GM13977 (cell line): ENCODE data around the gene FAM89B.
A peak's percentile ranks its signal among the peaks of the same experiment; 100 is the strongest.

Experiments used
- DNase-seq: peaks from one replicate; pipeline ENCODE4 v3.0.0; 2012; ENCODE audit warnings: low spot score
- in situ Hi-C: fragments of 300-500 bp; cut with MboI; formaldehyde crosslinking; loops from one replicate; pipeline ENCODE4 v1.12.0; 2022; ENCODE audit warnings: low sequenced_read_pairs, low pct_unique_long_range_greater_than_20kb, mixed read lengths, inconsistent platforms; ENCODE audit not compliant: unreplicated experiment
- TF ChIP-seq, protein P1 (sequence below): IDR thresholded peaks from 2 replicates; pipeline ENCODE4 v1.5.1; 2012; ENCODE audit warnings: mild to moderate bottlenecking, control low read depth; ENCODE audit not compliant: insufficient read depth; ENCODE audit errors: extremely low read depth, missing control alignments

Gene FAM89B

DNA sequence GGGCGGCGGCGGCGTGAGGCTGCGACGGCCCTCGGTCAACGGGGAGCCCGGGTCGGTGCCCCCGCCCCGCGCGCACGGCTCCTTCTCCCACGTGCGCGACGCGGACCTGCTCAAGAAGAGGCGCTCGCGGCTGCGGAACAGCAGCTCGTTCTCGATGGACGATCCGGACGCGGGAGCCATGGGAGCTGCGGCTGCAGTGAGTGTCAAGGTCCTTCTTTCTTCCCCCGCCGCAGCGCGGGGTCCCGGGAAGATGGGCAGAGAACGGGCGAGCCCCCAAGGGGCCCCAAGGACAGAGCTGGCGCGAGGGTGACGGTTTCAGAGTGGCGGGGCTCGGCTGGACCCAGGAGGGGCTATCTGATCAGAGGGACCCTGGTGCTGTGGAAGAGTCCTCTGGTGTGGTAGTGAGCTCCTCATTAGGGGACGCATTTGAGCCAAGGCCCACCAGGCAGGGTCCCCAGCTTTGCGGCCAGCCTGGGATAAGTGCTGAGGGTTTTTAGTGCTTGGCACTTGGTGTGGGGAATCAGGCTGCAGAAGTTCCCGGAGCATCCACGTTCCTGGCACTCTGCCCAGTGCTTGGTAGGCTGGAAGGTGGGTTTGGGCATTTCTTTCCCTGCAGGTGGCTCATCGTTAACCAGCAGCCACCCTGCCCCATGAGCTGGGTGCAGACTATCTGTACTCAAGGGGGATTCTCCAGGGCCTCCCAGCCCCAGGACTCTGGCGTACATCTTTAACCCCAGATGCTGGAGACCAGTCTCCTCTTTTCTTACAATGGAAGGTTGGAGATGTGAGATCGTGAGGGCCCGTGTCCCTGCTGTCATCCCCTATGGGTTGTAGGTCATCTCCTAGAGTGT, 13.3 kb downstream of the FAM89B start:
- TF ChIP-seq, protein P1, sequence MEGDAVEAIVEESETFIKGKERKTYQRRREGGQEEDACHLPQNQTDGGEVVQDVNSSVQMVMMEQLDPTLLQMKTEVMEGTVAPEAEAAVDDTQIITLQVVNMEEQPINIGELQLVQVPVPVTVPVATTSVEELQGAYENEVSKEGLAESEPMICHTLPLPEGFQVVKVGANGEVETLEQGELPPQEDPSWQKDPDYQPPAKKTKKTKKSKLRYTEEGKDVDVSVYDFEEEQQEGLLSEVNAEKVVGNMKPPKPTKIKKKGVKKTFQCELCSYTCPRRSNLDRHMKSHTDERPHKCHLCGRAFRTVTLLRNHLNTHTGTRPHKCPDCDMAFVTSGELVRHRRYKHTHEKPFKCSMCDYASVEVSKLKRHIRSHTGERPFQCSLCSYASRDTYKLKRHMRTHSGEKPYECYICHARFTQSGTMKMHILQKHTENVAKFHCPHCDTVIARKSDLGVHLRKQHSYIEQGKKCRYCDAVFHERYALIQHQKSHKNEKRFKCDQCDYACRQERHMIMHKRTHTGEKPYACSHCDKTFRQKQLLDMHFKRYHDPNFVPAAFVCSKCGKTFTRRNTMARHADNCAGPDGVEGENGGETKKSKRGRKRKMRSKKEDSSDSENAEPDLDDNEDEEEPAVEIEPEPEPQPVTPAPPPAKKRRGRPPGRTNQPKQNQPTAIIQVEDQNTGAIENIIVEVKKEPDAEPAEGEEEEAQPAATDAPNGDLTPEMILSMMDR, result no peak
- in situ Hi-C loops, result no loop called here
- no peak for DNase-seq

DNA sequence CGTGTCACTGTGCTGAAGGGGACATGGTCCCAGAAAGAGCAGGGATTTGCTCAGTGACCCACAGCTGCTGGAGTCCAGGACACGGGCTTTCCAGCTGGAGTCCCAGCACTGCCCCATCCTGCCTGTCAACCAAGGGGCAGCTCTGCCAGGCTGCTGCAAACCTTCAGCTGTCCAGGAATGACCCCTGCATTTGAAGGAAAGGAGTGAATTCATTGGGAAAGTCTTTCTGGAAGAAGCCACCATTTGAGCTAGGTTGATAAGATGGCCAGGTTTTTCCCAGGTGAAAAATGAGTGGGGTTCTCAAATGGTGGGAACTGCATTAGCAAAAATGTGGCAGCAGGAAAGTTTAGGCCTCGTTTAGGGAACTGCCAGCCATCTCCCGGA, 13.9 kb downstream of the FAM89B start:
- in situ Hi-C loops, result no loop called here
- TF ChIP-seq, protein P1, result no peak
- DNase-seq, result no peak

DNA sequence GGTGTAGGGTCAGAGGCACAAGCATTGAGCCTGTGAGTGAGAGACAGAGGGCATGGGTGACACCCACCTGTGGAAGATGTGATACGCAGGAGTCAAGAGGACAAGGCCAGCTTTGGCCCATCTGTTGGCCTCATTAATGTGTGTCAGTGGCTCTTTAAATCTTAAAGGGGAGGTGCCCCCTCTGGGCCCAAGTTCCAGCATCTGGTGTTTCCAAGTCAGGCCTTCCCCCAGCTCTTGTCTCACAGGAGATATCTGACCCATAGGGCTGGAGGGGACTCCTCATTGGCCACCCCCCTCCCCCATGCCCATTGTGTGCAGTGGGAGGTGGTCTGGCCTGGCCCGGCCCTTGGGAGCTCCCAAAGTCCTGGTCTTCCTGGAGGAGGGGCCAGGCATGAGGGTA, 14.3 kb downstream of the FAM89B start:
- no peak for DNase-seq
- TF ChIP-seq, protein P1, result no peak
- in situ Hi-C loops, result no loop called here

DNA sequence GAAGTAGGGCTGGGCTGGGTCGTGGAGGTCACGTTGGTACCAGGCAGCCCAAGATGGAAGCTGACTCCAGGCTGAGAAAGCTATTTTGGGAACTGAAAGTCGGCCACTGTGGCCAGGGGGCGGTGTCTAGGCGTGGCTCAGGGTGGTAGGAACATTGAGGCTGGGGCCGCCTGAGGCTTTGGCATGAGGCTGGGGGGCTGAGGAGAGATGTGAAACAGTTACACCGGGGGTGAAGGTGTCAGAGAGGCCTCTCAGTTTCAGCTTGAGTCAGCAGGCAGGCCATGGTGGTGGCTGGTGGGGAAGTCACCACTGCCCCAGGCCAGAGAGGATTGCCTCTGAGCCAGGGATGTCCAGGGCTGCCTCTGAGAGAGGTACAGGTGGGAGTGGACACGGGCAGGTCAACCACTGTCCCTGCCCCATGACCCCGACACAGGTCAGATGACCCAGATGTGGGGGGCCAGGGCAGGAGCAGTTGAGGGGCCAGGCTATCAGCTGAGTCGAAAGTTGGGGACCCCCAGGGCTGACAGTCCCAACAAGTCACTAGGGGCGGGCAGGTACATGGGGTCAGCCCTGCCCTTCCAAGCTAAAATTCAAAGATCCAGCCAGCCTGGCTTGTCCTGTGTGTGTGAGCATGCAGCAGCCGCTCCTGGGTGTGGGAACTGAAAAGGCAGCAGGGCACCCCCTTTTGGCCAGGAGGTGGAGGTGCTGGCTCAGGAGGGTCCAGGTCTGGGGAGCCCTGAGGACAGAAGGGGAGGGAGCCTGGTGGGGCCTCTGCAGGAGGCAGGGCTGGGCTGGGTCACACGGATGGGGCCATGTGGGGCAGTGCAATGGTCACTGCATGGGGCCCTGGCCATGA, 16.1 kb downstream of the FAM89B start:
- TF ChIP-seq, protein P1, result peak; percentile 89
- in situ Hi-C loops, result no loop called here
- peak; percentile 97 for DNase-seq

DNA sequence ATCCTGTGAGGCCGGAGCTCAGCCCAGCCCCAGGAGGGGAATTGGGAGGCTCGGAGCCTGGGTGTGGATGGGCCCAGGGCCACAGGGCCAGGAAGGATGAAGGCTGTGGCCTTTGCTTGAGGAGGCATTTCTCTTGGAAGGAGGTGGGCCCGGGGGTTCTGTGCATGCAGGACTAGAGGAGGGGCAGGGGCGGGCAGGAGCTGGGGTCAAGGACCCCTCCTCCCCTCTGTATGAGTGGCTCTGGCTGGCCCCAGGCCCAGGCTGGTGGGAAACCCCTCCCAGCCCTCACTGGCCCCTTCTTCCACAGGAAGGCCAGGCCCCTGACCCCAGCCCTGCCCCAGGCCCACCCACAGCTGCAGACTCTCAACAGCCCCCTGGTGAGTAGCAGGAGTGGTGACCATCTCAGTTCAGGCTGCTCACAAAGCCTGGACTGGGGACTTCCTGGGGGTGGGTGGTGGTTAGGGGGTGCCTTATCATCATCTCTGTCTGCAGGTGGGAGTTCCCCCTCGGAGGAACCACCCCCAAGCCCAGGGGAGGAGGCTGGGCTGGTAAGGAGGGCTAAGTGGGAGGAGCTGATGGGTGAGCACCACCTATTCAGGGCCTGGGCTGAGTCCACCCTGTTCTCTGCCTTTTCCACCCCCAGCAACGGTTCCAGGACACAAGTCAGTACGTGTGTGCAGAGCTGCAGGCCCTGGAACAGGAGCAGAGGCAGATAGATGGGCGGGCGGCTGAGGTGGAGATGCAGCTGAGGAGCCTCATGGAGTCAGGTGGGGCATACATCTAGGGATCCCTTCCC, 17.3 kb downstream of the FAM89B start:
- DNase-seq, result peak; percentile 89
- in situ Hi-C loops, result no loop called here
- TF ChIP-seq, protein P1, result peak; percentile 2

DNA sequence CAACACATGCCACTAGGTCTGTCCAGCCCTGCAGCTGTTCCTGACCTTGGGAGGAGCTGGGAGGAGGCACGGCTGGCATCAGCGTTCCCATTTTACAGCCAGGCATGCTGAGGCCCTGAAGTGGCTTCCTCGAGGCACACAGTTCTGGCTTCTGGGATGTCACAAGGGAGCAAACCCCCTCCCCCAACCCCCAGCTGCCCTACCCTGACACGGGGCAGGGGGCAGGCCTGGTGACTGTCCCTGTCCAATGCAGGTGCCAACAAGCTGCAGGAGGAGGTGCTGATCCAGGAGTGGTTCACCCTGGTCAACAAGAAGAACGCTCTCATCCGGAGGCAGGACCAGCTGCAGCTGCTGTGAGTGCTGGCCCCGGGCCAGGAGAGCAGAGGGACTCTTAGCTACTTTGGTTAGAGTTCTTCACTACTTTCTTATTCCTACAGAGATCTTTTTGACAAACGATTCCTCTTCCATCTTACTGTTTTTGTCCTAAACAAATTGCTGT, 18.0 kb downstream of the FAM89B start:
- in situ Hi-C loops, result no loop called here
- TF ChIP-seq, protein P1, result no peak

More for the DNA sequence above, 18.0 kb downstream of the FAM89B start:
- DNase-seq, result no peak
